Measurements from ENCODE around the gene GRIN1. TPM values are rescaled to one million over a fixed set of nuclear protein-coding genes. Genes with fewer than 3 reads are reported as not detected.
A peak's percentile ranks its signal among the peaks of the same experiment; 100 is the strongest.

The GRIN1 gene
- total RNA-seq, 1 donor from 2014 or later, result not detected

DNA sequence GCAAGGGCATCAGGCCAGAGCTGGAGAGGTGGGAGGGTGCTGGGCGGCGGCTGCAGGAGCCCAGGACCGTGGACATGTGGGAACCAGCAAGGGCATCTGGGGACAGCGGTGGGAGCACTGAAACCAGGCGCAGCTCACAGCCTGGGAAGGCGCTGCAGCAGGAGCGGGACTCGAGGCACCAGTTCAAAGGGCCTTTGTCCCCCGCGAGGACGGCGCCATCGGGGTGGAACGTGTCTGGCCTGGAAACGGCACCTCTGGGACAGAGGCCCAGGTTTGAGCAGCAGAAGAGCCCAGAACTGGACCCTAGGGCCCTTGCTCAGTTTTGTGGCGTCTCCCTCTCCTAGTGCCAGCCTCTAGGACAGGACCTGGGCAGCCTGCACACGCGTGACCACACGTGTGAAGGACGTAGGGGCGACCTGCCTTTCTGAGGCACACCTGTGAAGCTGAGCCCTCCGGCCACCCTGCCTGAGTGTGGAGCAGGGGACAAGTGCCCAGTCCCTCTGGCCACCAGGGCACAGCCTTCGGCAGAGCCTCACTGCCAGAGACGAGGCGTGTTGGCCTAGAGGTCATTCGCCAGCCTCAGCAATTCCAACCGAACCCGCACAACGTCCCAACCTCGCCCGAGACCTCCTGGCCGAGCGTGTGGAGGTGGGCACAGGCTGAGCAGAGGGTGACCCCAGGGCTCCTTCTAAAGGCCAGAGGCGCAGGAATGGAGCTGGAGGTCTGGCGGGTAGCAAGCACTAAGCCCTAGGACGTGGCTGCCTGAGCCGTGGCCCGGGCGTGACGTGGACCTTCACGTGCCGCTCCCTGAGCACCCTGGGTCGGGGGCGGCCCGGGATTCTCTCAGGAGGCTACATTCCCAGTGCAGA is 35.1 kb downstream of the GRIN1 start:
- DNase-seq (ENCODE audit: low read depth), result no peak

DNA sequence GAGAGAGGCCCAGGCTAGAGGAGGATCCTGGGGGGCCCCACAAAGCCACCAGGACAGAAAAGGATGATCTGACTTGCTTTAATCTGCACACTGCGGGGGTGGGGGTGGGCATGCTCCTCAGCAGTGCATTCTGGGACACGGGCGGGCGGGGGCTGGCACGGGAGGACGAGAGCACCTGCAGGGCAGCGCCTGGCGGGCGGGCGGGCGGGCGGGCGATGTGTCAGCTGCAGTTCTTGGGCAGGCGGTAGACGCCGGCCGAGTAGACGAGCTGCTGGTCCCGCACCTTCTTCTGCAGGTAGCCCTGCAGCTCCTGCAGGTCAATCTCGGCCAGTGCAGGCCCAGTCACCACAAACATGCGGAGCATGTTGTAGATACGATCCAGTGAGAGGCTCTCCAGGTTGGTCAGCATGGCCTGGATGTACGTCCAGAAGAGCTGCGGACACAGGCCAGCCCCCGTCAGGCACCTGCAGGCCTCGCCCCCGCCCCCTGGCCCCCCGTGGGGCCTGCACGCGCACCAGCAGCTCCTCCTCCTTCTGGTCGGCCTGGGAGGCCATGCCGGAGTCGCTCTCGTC is 35.9 kb downstream of the GRIN1 start:
- DNase-seq (ENCODE audit: low read depth), result no peak

DNA sequence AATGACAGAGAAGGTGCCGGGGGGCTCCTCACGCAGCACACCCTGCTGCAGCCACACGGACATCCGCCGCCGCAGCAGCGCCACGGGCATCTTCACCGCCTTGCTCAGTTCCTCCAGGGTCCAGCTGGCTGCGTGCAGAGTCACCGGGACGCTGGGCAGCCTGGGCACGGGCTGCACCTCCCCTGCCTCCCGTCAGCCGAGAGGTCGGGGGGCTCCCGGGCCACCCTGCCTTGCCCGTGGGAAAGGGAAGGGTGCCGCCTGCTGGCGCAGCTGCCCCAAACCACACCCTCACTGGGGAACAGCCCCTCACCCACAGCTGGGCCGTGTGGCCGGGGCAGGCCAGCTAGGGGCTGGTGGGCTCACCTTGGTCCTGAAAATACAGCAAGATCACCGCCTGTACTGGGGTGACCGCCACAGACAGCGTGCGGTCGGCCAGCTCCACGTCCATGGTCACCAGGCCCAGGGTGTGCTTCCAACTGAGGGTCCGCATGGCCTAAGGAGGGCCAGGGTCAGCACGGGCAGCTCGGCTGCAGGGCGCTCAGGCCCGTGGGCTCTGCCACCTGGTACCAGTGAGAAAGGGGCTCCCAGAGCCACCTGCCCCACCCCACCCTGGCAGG is 36.5 kb downstream of the GRIN1 start:
- DNase-seq (ENCODE audit: low read depth), result no peak

GRCh38 chr9:137176302-137177182 is 37.6 kb downstream of the GRIN1 start:
- peak; percentile 66 for DNase-seq (ENCODE audit: low read depth)

- DNase-seq (ENCODE audit: low read depth), result no peak
Observed at GRCh38 chr9:137178201-137178938, 39.4 kb downstream of the GRIN1 start.

- DNase-seq (ENCODE audit: low read depth), result no peak
Observed at GRCh38 chr9:137178939-137179630, 40.1 kb downstream of the GRIN1 start.

DNA sequence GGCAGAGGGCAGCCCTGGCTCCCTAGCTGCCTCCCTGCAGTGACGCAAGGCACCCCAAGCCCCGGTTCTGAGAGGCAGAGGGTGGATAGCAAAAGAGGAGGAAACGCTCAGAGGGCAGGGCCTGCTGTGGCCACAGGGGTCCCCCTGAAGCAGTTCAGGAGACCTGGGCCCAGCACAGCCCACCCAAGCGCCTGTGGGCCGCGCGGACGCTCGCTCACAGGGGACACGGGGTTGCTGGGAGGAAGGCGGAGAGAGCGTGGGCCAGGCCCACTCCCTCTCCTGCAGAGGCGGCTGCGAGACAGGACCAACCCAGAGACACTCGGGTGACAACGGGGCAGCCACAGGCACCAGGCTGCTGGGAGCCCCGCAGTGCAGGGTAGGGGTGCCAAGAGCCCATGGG is 40.8 kb downstream of the GRIN1 start:
- DNase-seq (ENCODE audit: low read depth), result no peak

GRCh38 chr9:137180491-137180890 is 41.5 kb downstream of the GRIN1 start:
- DNase-seq (ENCODE audit: low read depth), result no peak

- no peak for DNase-seq (ENCODE audit: low read depth)
Observed at GRCh38 chr9:137181680-137182079, 42.7 kb downstream of the GRIN1 start.

GRCh38 chr9:137182836-137183235 is 43.9 kb downstream of the GRIN1 start:
- DNase-seq (ENCODE audit: low read depth), result no peak

DNA sequence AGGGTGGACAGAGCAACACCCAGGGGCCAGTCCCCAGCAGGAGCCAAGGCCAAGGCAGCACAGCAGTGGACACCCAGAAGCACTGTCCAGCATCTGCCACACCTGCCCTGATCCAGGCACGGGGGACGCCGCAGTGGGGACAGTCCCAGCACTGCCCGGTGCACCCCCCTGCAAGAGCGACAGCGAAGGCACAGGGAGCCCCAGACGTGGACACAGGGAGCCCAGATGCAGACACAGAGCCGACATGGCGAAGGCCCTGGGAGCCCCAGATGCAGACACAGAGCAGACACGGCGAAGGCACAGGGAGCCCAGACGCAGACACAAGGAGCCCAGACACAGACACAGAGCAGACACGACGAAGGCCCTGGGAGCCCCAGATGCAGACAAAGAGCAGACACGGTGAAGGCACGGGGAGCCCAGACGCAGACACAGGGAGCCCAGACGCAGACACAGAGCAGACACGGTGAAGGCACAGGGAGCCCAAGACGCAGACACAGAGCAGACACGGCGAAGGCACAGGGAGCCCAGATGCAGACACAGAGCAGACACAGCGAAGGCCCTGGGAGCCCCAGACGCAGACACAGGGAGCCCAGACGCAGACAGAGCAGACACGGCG is 45.1 kb downstream of the GRIN1 start:
- DNase-seq (ENCODE audit: low read depth), result no peak

DNA sequence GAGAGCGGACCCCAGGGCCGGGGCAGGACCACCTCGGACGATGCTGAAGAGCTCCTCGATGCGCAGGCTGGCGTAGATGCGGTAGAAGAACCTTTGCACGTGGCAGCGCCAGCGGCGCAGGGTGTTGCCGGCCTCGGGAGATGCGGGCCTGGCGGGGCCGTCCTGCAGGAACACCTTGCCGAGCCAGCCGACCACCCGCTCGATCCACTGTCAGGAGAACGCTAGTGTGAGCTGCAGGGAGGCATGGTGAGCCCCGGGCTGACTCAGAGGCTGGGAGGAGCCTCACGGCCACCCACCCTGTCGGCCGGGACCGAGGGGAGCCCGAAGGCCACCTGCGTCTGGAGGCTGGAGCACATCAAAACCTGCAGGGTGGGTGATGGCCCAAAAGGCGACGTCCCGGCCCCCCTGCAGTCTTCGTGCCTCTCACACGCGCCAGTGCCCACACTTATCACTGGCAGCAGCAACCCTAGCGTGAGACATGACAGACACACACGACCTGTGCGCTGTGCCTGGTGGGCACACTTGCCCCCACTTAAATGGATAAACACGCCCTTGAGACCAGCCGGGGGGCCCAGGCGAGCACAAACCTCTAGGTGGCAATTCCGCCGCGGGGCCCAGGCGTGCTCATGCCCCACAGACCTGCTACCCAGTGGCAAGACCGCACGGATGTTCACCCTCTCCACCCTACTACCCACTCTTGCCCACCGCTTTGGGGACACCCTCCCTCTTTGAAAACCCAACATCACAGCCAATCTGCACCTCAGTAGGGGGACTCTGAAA is 46.1 kb downstream of the GRIN1 start:
- no peak for DNase-seq (ENCODE audit: low read depth)

GRCh38 chr9:137185921-137186320 is 47.0 kb downstream of the GRIN1 start:
- no peak for DNase-seq (ENCODE audit: low read depth)

DNA sequence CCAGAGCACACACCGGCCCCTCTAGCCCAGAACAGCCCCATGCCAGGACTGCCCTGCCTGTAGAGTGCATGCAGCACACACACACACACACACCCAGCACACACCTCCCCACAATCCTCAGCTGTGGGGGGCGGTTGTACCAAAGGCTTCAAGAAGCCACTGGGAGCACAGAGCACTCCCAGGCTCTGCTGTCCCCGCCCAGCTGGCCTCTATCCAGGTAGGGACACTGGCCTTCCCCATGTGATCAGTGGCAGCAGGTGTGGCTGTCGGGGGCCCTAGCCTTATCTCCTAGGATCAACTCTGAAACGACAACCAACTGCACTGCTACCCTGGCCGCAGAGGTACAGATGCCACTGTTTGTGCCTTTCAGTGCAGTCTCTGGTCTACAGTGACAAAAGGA is 47.4 kb downstream of the GRIN1 start:
- DNase-seq (ENCODE audit: low read depth), result peak; percentile 32

DNA sequence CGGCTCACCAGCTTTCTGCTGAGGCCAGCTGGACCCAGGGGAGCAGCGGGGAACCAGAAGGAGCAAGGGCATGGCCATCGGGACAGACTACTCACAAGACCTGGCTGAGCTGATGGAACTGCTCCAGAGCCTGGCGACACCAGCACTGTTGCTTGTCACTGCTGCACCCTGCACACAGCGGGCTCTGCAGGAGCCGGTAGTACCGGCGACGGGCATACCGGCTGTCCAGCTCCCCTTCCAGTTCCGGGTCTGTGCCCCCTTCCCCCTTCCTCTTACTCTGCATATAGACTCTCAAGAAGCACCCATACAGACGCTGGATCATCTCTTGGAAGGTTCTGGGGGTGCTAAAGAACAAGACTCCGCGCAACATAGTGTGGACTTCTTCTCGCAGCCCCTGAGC is 48.4 kb downstream of the GRIN1 start:
- DNase-seq (ENCODE audit: low read depth), result no peak

GRCh38 chr9:137188086-137188489 is 49.1 kb downstream of the GRIN1 start:
- no peak for DNase-seq (ENCODE audit: low read depth)

DNA sequence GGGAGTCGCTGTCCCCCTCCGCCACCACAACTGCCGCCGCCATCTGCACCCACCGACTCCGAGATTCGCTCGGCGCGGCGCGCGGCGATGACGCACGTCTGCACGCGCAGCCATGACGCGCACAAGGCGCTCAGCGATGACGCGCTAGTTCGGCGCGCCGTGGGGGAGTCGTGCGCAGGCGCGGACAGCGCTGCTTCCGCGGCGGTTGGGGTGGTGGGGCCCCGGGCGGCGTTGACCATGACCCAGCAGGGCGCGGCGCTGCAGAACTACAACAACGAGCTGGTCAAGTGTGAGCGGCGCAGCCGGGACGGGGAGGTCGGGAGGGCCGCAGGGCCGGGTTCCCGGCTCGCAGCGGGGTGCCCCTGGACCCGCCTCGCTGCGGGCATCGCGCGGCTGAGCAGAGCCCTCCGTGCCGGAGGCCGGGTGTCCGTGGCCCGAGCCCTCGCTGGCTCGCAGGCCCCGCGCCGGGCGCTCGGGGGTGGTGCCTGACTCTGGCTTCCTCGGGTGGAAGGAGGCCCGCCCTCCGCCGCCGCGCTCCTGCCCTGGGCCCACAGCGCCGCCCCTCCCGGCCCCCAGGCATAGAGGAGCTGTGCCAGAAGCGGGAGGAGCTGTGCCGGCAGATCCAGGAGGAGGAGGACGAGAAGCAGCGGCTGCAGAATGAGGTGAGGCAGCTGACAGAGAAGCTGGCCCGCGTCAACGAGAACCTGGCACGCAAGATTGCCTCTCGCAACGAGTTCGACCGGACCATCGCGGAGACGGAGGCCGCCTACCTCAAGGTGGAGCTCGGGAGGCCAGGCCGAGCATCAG is 49.7 kb downstream of the GRIN1 start, which contains the start of the genes ANAPC2 and SSNA1:
TSS of gene ANAPC2 (minus strand) at position 71 of the 807 bp plus-strand sequence. CDS start at position 43, 28 bp downstream.
TSS of gene SSNA1 (plus strand) at position 187 of the 807 bp plus-strand sequence. CDS start at position 238, 51 bp downstream.
- peak; percentile 94 for DNase-seq (ENCODE audit: low read depth)

All from myocyte (in vitro differentiated cells).